PC-9 (cell line): ENCODE data around the gene SMYD2. TPM values are rescaled to one million over a fixed set of nuclear protein-coding genes. Genes with fewer than 3 reads are reported as not detected.

ENCODE experiments used
- BruUV-seq: library from RNA; stranded (reverse); fragments of 400-500 nt; replicated peaks from 2 replicates; lab custom pipeline; 2021; lab: Mats Ljungman, UMichigan
- CTCF ChIA-PET: fragments of 300-600 bp; sonication (Branson Sonifier 250); formaldehyde crosslinking; loops from one replicate; lab custom pipeline; 2022; ENCODE audit warnings: antibody characterized with exemption; lab: Charles Lee
- POLR2A ChIA-PET: fragments of 300-600 bp; sonication (Branson Sonifier 250); formaldehyde crosslinking; loops from one replicate; lab custom pipeline; 2022; ENCODE audit warnings: antibody characterized with exemption; ENCODE audit not compliant: unreplicated experiment; lab: Charles Lee
- DNase-seq, 2 experiments: peaks; one replicate each; pipeline versions ENCODE4 v3.0.0 to v3.0.0-alpha.2; 2015 to 2022; ENCODE audit warnings: mixed read lengths in 1 of 2
- H2AFZ ChIP-seq: fragments of 200-600 bp; sonication (generic); 2 replicates; pipeline ENCODE4 v1.8.1; 2017; ENCODE audit warnings: antibody characterized with exemption
- H3F3A ChIP-seq: fragments of 200-600 bp; sonication (generic); 2 replicates; pipeline ENCODE4 v1.8.1; 2017; ENCODE audit warnings: antibody characterized with exemption, mild to moderate bottlenecking, low read depth; ENCODE audit not compliant: insufficient read depth
- H3K27ac ChIP-seq: fragments of 200-600 bp; sonication (generic); 2 replicates; pipeline ENCODE4 v1.6.1; 2016; ENCODE audit warnings: mixed run types
- H3K27me3 ChIP-seq: fragments of 200-600 bp; sonication (generic); 2 replicates; pipeline ENCODE4 v1.6.1; 2016; ENCODE audit warnings: low read depth, mixed run types; ENCODE audit not compliant: insufficient read depth
- H3K36me3 ChIP-seq: fragments of 200-600 bp; sonication (generic); 2 replicates; pipeline ENCODE4 v1.6.1; 2016; ENCODE audit warnings: low read depth, mixed run types
- H3K4me1 ChIP-seq: fragments of 200-600 bp; sonication (generic); replicated peaks from 2 replicates; pipeline ENCODE4 v1.6.1; 2016; ENCODE audit warnings: mixed run types; ENCODE audit not compliant: insufficient read depth
- H3K4me2 ChIP-seq: fragments of 200-600 bp; sonication (generic); 2 replicates; pipeline ENCODE4 v1.6.1; 2017; ENCODE audit warnings: mixed run types
- H3K4me3 ChIP-seq: fragments of 200-600 bp; sonication (generic); 2 replicates; pipeline ENCODE4 v1.6.1; 2016; ENCODE audit warnings: mixed run types
- H3K79me2 ChIP-seq: fragments of 200-600 bp; sonication (generic); 2 replicates; pipeline ENCODE4 v1.6.1; 2017; ENCODE audit warnings: low read depth, mixed run types
- H3K9me2 ChIP-seq: fragments of 200-600 bp; sonication (generic); 2 replicates; pipeline ENCODE4 v1.8.1; 2017; ENCODE audit warnings: mild to moderate bottlenecking; ENCODE audit not compliant: insufficient read depth
- H3K9me3 ChIP-seq: fragments of 200-600 bp; sonication (generic); 2 replicates; pipeline ENCODE4 v1.8.1; 2016; ENCODE audit warnings: low read depth; ENCODE audit not compliant: insufficient read depth
- H4K20me1 ChIP-seq: fragments of 200-600 bp; sonication (generic); 2 replicates; pipeline ENCODE4 v1.8.1; 2017; ENCODE audit not compliant: insufficient read depth
- EZH2 ChIP-seq: fragments of 200-600 bp; sonication (generic); IDR thresholded peaks from 2 replicates; pipeline ENCODE4 v1.8.0; 2017; ENCODE audit warnings: antibody characterized with exemption, low read depth
- intact Hi-C: fragments of 100-400 bp; cut with micrococcal nuclease; formaldehyde crosslinking; loops from one replicate; pipeline ENCODE4 v1.10.0; 2022; ENCODE audit not compliant: unreplicated experiment
- total RNA-seq: library from RNA; stranded (reverse); gene quantifications from 2 replicates; pipeline ENCODE4 v1.2.3, GENCODE V29; 2021
- TF ChIP-seq, protein P1 (sequence below): fragments of 200-600 bp; sonication (generic); conservative IDR thresholded peaks from 2 replicates; pipeline ENCODE4 v1.6.1; 2017; ENCODE audit warnings: mixed run types, antibody characterized with exemption, mild to moderate bottlenecking, moderate library complexity

The SMYD2 gene
- total RNA-seq, 1 experiment from 2014 or later = 36.4 TPM

DNA sequence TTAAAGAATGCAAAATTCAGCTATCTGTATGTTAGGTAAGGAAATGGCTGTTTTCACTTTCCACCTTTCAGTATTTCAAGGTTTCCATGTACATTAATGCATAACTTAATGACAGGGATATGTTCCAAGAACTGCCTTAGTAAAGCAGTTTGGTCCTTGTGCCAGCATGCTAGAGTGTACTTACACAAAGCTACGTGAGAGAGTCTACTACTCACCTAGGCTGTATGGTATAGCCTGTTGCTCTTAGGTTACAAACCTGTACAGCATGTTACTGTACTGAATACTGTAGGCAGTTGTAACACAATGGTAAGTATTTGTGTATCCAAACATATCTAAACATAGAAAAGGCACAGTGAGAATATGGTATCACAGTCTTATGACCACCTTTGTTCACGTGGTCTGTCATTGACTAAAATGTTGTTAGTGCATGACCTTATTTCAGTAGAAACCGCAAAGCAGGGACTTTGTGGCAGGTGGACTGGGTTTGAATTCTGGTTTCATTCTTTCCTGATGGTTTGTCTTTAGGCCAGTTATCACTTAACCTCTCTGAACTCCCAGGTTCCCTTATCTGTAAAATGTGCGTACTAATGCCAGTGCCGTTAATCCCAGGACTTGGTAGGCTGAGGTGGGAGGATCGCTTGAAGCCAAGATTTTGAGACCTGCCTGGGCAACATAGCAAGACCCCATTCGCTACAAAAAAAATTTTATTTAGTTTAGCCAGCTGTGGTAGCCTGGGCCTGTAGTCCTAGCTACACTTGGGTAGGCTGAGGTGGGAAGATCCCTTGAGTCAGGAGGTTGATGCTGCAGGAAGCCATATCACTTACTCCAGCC, 4.9 kb downstream of the SMYD2 start:
- H3K79me2 ChIP-seq = peaks cover 47% of the 10 kb centered on the region
- POLR2A ChIA-PET = interaction anchor here (0.6 kb wide), 1 partner anchor 233 kb away, joined by 14 read pairs; no protein-coding TSS in a partner anchor
- H3K27ac ChIP-seq = no peak overlapping the region
- no peak for DNase-seq
- H4K20me1 ChIP-seq = no peaks in the 10 kb centered on the region
- CTCF ChIA-PET = no interaction called here
- H3K4me1 ChIP-seq = peaks cover 24% of the 10 kb centered on the region
- H3K27me3 ChIP-seq = no peaks in the 10 kb centered on the region
- no peaks in the 10 kb centered on the region for H3K36me3 ChIP-seq
- no peaks in the 10 kb centered on the region for H3K9me2 ChIP-seq
- no TSS peak for BruUV-seq
- H2AFZ ChIP-seq = no peak overlapping the region
- TF ChIP-seq, protein P1, sequence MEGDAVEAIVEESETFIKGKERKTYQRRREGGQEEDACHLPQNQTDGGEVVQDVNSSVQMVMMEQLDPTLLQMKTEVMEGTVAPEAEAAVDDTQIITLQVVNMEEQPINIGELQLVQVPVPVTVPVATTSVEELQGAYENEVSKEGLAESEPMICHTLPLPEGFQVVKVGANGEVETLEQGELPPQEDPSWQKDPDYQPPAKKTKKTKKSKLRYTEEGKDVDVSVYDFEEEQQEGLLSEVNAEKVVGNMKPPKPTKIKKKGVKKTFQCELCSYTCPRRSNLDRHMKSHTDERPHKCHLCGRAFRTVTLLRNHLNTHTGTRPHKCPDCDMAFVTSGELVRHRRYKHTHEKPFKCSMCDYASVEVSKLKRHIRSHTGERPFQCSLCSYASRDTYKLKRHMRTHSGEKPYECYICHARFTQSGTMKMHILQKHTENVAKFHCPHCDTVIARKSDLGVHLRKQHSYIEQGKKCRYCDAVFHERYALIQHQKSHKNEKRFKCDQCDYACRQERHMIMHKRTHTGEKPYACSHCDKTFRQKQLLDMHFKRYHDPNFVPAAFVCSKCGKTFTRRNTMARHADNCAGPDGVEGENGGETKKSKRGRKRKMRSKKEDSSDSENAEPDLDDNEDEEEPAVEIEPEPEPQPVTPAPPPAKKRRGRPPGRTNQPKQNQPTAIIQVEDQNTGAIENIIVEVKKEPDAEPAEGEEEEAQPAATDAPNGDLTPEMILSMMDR = no peak
- no peak for TF ChIP-seq EZH2
- no peaks in the 10 kb centered on the region for H3F3A ChIP-seq
- no peak overlapping the region for H3K4me2 ChIP-seq
- intact Hi-C loops = no loop called here
- H3K9me3 ChIP-seq = no peaks in the 10 kb centered on the region
- no peak overlapping the region for H3K4me3 ChIP-seq

DNA sequence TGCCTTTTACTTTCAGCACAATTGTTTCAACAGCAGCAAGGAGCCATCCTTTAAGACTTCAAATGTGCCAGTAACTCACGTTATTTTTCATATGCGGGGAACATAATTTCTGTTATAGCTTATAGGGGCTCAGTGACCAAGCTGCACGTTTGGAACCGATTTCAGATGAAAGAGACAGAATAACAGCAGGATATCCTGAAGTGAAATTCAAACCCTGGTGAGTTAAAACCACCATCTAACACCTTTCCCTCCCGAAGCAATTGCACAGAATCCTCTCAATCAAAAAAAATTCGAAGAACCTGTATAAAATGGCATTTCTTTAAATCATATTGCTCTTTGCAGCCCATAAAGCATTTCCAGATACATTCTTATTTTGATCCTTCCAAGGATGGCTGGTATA, 6.9 kb downstream of the SMYD2 start:
- intact Hi-C loops = no loop called here
- ChIA-PET CTCF (no interaction called here), POLR2A (no interaction called here)
- DNase-seq = no peak
- H3F3A ChIP-seq = no peaks in the 10 kb centered on the region
- no peaks in the 10 kb centered on the region for H3K9me3 ChIP-seq
- H4K20me1 ChIP-seq = no peaks in the 10 kb centered on the region
- H3K9me2 ChIP-seq = no peaks in the 10 kb centered on the region
- H3K79me2 ChIP-seq = peaks cover 33% of the 10 kb centered on the region
- no peak overlapping the region for H3K4me3 ChIP-seq
- H3K27me3 ChIP-seq = no peaks in the 10 kb centered on the region
- TF ChIP-seq, protein P1 = no peak
- no peak for TF ChIP-seq EZH2
- no peak overlapping the region for H3K4me2 ChIP-seq
- H3K27ac ChIP-seq = no peak overlapping the region
- peaks cover 25% of the 10 kb centered on the region for H3K4me1 ChIP-seq
- no peaks in the 10 kb centered on the region for H3K36me3 ChIP-seq
- BruUV-seq = no TSS peak
- H2AFZ ChIP-seq = no peak overlapping the region

DNA sequence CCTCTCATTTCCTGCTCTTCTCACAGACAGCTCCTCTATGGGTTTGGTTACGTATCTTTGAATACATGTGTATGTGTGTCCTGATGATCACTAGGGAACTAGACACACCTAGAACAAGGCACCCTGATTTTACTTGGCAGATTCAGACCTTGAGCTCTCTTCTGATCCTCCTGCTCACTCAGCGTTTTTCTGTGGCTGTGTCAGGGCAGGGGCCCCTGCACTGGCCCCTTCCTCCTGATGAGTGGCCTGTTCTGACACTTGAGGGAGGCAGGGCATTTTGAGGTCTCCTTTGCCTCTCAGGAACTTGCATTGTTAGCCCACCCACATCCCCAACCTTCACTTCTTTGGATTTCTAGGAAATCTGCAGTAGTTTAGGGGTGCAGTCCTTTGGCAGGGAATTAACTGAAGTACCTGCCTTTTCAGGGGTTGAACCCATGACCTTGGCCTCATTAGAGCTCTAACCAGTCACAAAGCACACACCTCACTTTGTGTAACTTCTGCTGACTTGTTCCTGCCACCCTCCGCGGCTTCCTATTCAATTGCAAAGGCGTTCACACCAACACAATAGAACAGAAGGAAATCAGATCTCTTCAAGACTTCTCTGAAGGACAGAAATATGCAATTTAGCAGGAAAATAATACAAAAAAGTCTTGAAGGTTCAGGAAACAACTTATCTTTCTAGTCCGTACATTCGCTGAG, 8.8 kb downstream of the SMYD2 start:
- Histone ChIP-seq H3K79me2 (peaks cover 26% of the 10 kb centered on the region; the same call in 1 of the 2 replicates), H3K4me2 (no peak overlapping the region), H3K9me3 (no peaks in the 10 kb centered on the region), H3F3A (no peaks in the 10 kb centered on the region), H3K36me3 (no peaks in the 10 kb centered on the region), H3K27me3 (no peaks in the 10 kb centered on the region), H3K27ac (no peak overlapping the region), H3K4me3 (no peak overlapping the region), H4K20me1 (no peaks in the 10 kb centered on the region), H3K4me1 (peaks cover 16% of the 10 kb centered on the region; the same call in 1 of the 2 replicates), H2AFZ (no peak overlapping the region), H3K9me2 (no peaks in the 10 kb centered on the region)
- ChIA-PET POLR2A (no interaction called here), CTCF (no interaction called here)
- TF ChIP-seq, protein P1 = no peak
- TF ChIP-seq EZH2 = no peak
- DNase-seq = no peak
- intact Hi-C loops = no loop called here
- no TSS peak for BruUV-seq
